GM12878 (cell line): ENCODE measurements around the gene KIF6.

Experiments
- ATF3 ChIP-seq: IDR thresholded peaks from 2 replicates; pipeline ENCODE4 v1.6.1; 2011; ENCODE audit warnings: low read depth, mild to moderate bottlenecking, low read length, moderate library complexity, borderline replicate concordance; ENCODE audit errors: extremely low read depth
- BHLHE40 ChIP-seq, 2 experiments: fragments of 450-650 bp in 1 of 2; IDR thresholded peaks; 2 replicates each; pipeline ENCODE4 v1.6.1; 2011 to 2017; ENCODE audit warnings: low read depth in 2 of 2, borderline replicate concordance in 1 of 2, improper control_type of control experiment in 1 of 2, low read length in 1 of 2, mild to moderate bottlenecking in 1 of 2
- CHD2 ChIP-seq: IDR thresholded peaks from 2 replicates; pipeline ENCODE4 v1.6.1; 2011; ENCODE audit warnings: low read depth, low read length, improper control_type of control experiment, borderline replicate concordance
- CREM ChIP-seq: IDR thresholded peaks from 2 replicates; pipeline ENCODE4 v1.6.1; 2014; ENCODE audit warnings: antibody characterized with exemption, low read depth
- EZH2 ChIP-seq: IDR thresholded peaks from 2 replicates; pipeline ENCODE4 v1.6.1; 2012; ENCODE audit warnings: low read depth, mild to moderate bottlenecking, control low read depth, inconsistent platforms, low read length, borderline replicate concordance; ENCODE audit not compliant: control insufficient read depth
- GATAD2B ChIP-seq: fragments of 450-650 bp; conservative IDR thresholded peaks from 2 replicates; pipeline ENCODE4 v1.6.1; 2017; ENCODE audit warnings: low read depth, mild to moderate bottlenecking, moderate library complexity
- MXI1 ChIP-seq: fragments of 150-350 bp; IDR thresholded peaks from 2 replicates; pipeline ENCODE4 v1.6.1; 2011; ENCODE audit warnings: low read depth, mild to moderate bottlenecking, inconsistent platforms, low read length, improper control_type of control experiment
- NFYB ChIP-seq: IDR thresholded peaks from 2 replicates; pipeline ENCODE4 v1.6.1; 2011; ENCODE audit warnings: low read depth, mild to moderate bottlenecking, low read length, improper control_type of control experiment, moderate library complexity; ENCODE audit not compliant: insufficient read depth
- RAD21 ChIP-seq: IDR thresholded peaks from 2 replicates; pipeline ENCODE4 v1.6.1; 2011; ENCODE audit warnings: mild to moderate bottlenecking, low read depth, low read length, moderate library complexity; ENCODE audit not compliant: insufficient read depth
- SMC3 ChIP-seq: IDR thresholded peaks from 2 replicates; pipeline ENCODE4 v1.6.1; 2011; ENCODE audit warnings: low read length, improper control_type of control experiment, borderline replicate concordance
- TF ChIP-seq, protein P1 (sequence below): fragments of 450-650 bp; IDR thresholded peaks from 2 replicates; pipeline ENCODE4 v1.6.1; 2016; ENCODE audit warnings: mild to moderate bottlenecking
- TF ChIP-seq, protein P2 (sequence below), 3 experiments: IDR thresholded peaks in 2 of 3; conservative IDR thresholded peaks in 1 of 3; 2 replicates each; pipeline ENCODE4 v1.5.1; 2011; ENCODE audit warnings: low read depth in 3 of 3, low read length in 3 of 3, mild to moderate bottlenecking in 3 of 3, control low read depth in 2 of 3, moderate library complexity in 2 of 3, inconsistent platforms in 1 of 3, mixed read lengths in 1 of 3; ENCODE audit not compliant: control insufficient read depth in 2 of 3, insufficient read depth in 1 of 3; ENCODE audit errors: extremely low read depth in 1 of 3
- TF ChIP-seq, protein P3 (sequence below): IDR thresholded peaks from 2 replicates; pipeline ENCODE4 v1.6.1; 2011; ENCODE audit warnings: low read depth, low read length, improper control_type of control experiment, borderline replicate concordance

DNA sequence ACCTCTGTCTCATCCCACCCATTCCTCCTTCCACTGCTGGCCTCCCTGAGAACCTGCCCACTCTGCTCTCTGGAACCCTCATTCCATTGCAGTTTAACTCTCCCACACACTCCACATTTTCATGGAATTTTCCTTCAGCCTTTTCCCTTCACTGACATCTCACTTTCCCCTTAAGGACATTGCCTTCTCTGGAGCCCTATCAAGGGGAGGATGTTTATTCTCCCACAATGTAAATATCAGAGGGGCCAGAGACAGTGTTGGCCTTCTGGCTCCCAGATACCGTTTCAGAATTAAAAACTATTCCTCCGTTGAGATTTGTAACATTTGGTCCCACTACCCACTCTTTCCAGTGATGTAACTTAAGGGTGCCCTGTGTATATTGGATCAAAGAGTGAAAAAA, 203.2 kb downstream of the KIF6 start:
- TF ChIP-seq, protein P1, sequence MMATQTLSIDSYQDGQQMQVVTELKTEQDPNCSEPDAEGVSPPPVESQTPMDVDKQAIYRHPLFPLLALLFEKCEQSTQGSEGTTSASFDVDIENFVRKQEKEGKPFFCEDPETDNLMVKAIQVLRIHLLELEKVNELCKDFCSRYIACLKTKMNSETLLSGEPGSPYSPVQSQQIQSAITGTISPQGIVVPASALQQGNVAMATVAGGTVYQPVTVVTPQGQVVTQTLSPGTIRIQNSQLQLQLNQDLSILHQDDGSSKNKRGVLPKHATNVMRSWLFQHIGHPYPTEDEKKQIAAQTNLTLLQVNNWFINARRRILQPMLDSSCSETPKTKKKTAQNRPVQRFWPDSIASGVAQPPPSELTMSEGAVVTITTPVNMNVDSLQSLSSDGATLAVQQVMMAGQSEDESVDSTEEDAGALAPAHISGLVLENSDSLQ: no peak
- TF ChIP-seq MXI1 (no peak), ATF3 (no peak), BHLHE40 (IDR thresholded peaks at IDR 0.05; ENCODE audit: borderline replicate concordance in 1 of 2, low read depth in 2 of 2, low read length in 1 of 2) (no peak), SMC3 (no peak), CREM (no peak), GATAD2B (no peak), RAD21 (no peak), NFYB (no peak), EZH2 (no peak), CHD2 (no peak)
- TF ChIP-seq, protein P2, sequence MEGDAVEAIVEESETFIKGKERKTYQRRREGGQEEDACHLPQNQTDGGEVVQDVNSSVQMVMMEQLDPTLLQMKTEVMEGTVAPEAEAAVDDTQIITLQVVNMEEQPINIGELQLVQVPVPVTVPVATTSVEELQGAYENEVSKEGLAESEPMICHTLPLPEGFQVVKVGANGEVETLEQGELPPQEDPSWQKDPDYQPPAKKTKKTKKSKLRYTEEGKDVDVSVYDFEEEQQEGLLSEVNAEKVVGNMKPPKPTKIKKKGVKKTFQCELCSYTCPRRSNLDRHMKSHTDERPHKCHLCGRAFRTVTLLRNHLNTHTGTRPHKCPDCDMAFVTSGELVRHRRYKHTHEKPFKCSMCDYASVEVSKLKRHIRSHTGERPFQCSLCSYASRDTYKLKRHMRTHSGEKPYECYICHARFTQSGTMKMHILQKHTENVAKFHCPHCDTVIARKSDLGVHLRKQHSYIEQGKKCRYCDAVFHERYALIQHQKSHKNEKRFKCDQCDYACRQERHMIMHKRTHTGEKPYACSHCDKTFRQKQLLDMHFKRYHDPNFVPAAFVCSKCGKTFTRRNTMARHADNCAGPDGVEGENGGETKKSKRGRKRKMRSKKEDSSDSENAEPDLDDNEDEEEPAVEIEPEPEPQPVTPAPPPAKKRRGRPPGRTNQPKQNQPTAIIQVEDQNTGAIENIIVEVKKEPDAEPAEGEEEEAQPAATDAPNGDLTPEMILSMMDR (IDR thresholded peaks at IDR 0.05 in 2 of 3, conservative IDR thresholded peaks at IDR 0.05 in 1 of 3; ENCODE audit: control insufficient read depth in 2 of 3, extremely low read depth in 1 of 3, insufficient read depth in 1 of 3, low read depth in 3 of 3, low read length in 3 of 3): no peak
- TF ChIP-seq, protein P3, sequence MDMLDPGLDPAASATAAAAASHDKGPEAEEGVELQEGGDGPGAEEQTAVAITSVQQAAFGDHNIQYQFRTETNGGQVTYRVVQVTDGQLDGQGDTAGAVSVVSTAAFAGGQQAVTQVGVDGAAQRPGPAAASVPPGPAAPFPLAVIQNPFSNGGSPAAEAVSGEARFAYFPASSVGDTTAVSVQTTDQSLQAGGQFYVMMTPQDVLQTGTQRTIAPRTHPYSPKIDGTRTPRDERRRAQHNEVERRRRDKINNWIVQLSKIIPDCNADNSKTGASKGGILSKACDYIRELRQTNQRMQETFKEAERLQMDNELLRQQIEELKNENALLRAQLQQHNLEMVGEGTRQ: no peak
